Measurements from ENCODE around the gene CASQ2. TPM values are rescaled to one million over a fixed set of nuclear protein-coding genes. Genes with fewer than 3 reads are reported as not detected.

Gene CASQ2
- total RNA-seq, 1 experiment from 2014 or later: not detected

DNA sequence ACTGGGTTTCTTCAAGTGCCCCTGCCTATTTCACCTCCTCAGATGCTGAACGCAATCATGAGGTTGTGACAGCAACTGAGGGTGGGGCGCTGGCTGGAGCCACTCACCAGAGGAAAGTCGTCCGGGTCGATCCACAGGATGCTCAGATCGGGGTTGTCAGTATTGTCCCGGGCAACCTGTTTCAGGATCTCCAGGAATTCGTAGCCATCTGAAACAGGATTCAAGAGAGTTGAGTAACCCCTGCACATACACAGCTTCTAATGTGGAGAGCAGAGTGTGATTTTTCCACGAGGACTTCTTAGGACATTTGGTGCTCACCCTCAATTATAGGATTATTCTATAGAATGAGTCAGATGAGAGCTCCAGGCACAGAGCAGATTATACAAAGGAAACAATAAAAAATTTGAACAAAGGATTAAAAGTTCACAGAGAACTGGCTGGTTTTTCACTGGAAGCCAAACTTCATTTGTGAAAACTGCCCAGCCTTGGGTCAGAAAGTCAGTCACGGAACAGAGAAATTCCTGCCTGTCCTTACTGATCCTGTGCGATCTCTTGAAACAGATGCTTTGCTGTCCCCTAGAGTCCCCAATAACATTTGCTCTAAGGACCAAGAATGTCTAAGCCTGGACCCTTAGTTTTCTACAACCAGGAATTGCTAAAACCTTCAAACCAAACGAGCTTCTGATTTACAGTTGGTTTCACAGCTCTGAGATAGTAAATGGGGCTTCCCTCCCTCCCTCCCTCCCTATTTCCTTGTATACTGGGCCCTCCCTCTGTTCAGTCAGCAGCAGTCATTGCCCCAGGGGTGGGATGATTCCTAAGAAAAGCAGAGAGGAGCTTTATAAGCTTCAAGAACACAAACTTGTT, 63.2 kb downstream of the CASQ2 start:
- Histone ChIP-seq H3K36me3 (ENCODE audit: control insufficient read depth in 1 of 2, insufficient read depth in 2 of 2, low read length in 2 of 2) (no peaks in the 10 kb centered on the region), H4K20me1 (ENCODE audit: insufficient read depth) (no peaks in the 10 kb centered on the region), H3K9me2 (ENCODE audit: insufficient read depth) (no peaks in the 10 kb centered on the region), H2AFZ (ENCODE audit: low read depth, low read length, poor library complexity, severe bottlenecking) (no peak overlapping the region), H3K79me2 (ENCODE audit: insufficient read depth, low read length) (no peaks in the 10 kb centered on the region), H3K9me3 (ENCODE audit: control insufficient read depth in 1 of 2, insufficient read depth in 1 of 2, low read depth in 1 of 2, low read length in 2 of 2) (no peaks in the 10 kb centered on the region), H3K27ac (ENCODE audit: low read depth, low read length) (no peak overlapping the region), H3K4me3 (replicated peaks in 1 of 2; ENCODE audit: low read depth in 1 of 2, low read length in 2 of 2) (no peak overlapping the region), H3K4me1 (ENCODE audit: control insufficient read depth in 1 of 2, insufficient read depth in 2 of 2, low read length in 2 of 2) (no peaks in the 10 kb centered on the region), H3K4me2 (ENCODE audit: low read length) (no peak overlapping the region), H3K27me3 (ENCODE audit: insufficient read depth, low read length) (no peaks in the 10 kb centered on the region), H3K9ac (ENCODE audit: low read length) (no peak overlapping the region)
- ChIA-PET POLR2A (no interaction called here), CTCF (interaction anchor here (0.8 to 4.0 kb wide), 7 partner anchors 11 to 276 kb away, joined by 3 to 32 read pairs (median 10); no protein-coding TSS in a partner anchor), RAD21 (ENCODE audit: low non-redundant PET in 1 of 2, low total read pairs in 2 of 2, uncharacterized antibody in 2 of 2, unreplicated experiment in 2 of 2) (no interaction called here)
- BruUV-seq (replicated peaks): no TSS peak
- TF ChIP-seq RAD21 (IDR thresholded peaks at IDR 0.05; ENCODE audit: low read depth) (peak; percentile 34; the same call in 1 of the 2 replicates), CEBPB (IDR thresholded peaks at IDR 0.05; ENCODE audit: low read depth) (no peak), POLR2AphosphoS5 (IDR thresholded peaks at IDR 0.05; ENCODE audit: low read depth, low read length) (no peak), CTCF (IDR thresholded peaks at IDR 0.05 in 2 of 3, conservative IDR thresholded peaks at IDR 0.05 in 1 of 3; ENCODE audit: borderline replicate concordance in 1 of 3, insufficient read depth in 1 of 3, low read depth in 2 of 3, low read length in 2 of 3) (peak in 1 of 3 experiments; percentile 20; a peak in 1 of 6 replicates)
- ATAC-seq (no peak), DNase-seq (ENCODE audit: low read depth, low spot score) (no peak)
- intact Hi-C loops (cut with micrococcal nuclease): loop anchor here (5.0 kb wide), 1 partner anchor 57 kb away; no protein-coding TSS in a partner anchor

GRCh38 chr1:115702959-115703358, 65.6 kb downstream of the CASQ2 start:
- H3K79me2 ChIP-seq (ENCODE audit: insufficient read depth, low read length): no peaks in the 10 kb centered on the region
- no peaks in the 10 kb centered on the region for H3K27me3 ChIP-seq (ENCODE audit: insufficient read depth, low read length)
- no peak overlapping the region for H3K9ac ChIP-seq (ENCODE audit: low read length)
- H3K4me2 ChIP-seq (ENCODE audit: low read length): no peak overlapping the region
- no peaks in the 10 kb centered on the region for H3K4me1 ChIP-seq (ENCODE audit: control insufficient read depth in 1 of 2, insufficient read depth in 2 of 2, low read length in 2 of 2)
- intact Hi-C loops (cut with micrococcal nuclease): no loop called here
- DNase-seq (ENCODE audit: low read depth, low spot score) (no peak), ATAC-seq (no peak)
- ChIA-PET CTCF (interaction anchor here (0.8 kb wide), 1 partner anchor 280 kb away, joined by 3 read pairs; no protein-coding TSS in a partner anchor), POLR2A (no interaction called here), RAD21 (ENCODE audit: low non-redundant PET in 1 of 2, low total read pairs in 2 of 2, uncharacterized antibody in 2 of 2, unreplicated experiment in 2 of 2) (no interaction called here)
- no peak overlapping the region for H3K4me3 ChIP-seq (replicated peaks in 1 of 2; ENCODE audit: low read depth in 1 of 2, low read length in 2 of 2)
- no peak overlapping the region for H3K27ac ChIP-seq (ENCODE audit: low read depth, low read length)
- no peaks in the 10 kb centered on the region for H4K20me1 ChIP-seq (ENCODE audit: insufficient read depth)
- H2AFZ ChIP-seq (ENCODE audit: low read depth, low read length, poor library complexity, severe bottlenecking): no peak overlapping the region
- H3K36me3 ChIP-seq (ENCODE audit: control insufficient read depth in 1 of 2, insufficient read depth in 2 of 2, low read length in 2 of 2): no peaks in the 10 kb centered on the region
- no peaks in the 10 kb centered on the region for H3K9me3 ChIP-seq (ENCODE audit: control insufficient read depth in 1 of 2, insufficient read depth in 1 of 2, low read depth in 1 of 2, low read length in 2 of 2)
- no peaks in the 10 kb centered on the region for H3K9me2 ChIP-seq (ENCODE audit: insufficient read depth)
- BruUV-seq (replicated peaks): no TSS peak
- TF ChIP-seq, protein P1, sequence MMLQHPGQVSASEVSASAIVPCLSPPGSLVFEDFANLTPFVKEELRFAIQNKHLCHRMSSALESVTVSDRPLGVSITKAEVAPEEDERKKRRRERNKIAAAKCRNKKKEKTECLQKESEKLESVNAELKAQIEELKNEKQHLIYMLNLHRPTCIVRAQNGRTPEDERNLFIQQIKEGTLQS (IDR thresholded peaks at IDR 0.05): no peak
- TF ChIP-seq, protein P2, sequence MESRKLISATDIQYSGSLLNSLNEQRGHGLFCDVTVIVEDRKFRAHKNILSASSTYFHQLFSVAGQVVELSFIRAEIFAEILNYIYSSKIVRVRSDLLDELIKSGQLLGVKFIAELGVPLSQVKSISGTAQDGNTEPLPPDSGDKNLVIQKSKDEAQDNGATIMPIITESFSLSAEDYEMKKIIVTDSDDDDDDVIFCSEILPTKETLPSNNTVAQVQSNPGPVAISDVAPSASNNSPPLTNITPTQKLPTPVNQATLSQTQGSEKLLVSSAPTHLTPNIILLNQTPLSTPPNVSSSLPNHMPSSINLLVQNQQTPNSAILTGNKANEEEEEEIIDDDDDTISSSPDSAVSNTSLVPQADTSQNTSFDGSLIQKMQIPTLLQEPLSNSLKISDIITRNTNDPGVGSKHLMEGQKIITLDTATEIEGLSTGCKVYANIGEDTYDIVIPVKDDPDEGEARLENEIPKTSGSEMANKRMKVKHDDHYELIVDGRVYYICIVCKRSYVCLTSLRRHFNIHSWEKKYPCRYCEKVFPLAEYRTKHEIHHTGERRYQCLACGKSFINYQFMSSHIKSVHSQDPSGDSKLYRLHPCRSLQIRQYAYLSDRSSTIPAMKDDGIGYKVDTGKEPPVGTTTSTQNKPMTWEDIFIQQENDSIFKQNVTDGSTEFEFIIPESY (IDR thresholded peaks at IDR 0.05; ENCODE audit: extremely low read depth, insufficient replicate concordance, low read length): no peak
- no peak for TF ChIP-seq ELF1 (IDR thresholded peaks at IDR 0.05; ENCODE audit: borderline replicate concordance, low read depth)
- no peak for TF ChIP-seq YY1 (IDR thresholded peaks at IDR 0.05; ENCODE audit: extremely low read depth, insufficient replicate concordance, low read depth, low read length)
- TF ChIP-seq, protein P3, sequence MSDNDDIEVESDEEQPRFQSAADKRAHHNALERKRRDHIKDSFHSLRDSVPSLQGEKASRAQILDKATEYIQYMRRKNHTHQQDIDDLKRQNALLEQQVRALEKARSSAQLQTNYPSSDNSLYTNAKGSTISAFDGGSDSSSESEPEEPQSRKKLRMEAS (IDR thresholded peaks at IDR 0.05): no peak
- no peak for TF ChIP-seq CTCF (IDR thresholded peaks at IDR 0.05 in 2 of 3, conservative IDR thresholded peaks at IDR 0.05 in 1 of 3; ENCODE audit: borderline replicate concordance in 1 of 3, insufficient read depth in 1 of 3, low read depth in 2 of 3, low read length in 2 of 3)
